Mucosa of stomach (tissue), 1 donor: Measurements from ENCODE around the gene NUP93.

ENCODE experiments used
- H3K27me3 ChIP-seq: one replicate; pipeline ENCODE4 v1.7.0; 2013; ENCODE audit warnings: mild to moderate bottlenecking, low read length; ENCODE audit not compliant: control insufficient read depth, insufficient read depth
- H3K36me3 ChIP-seq: one replicate; pipeline ENCODE4 v1.7.0; 2013; ENCODE audit warnings: low read length; ENCODE audit not compliant: control insufficient read depth, insufficient read depth
- H3K4me1 ChIP-seq: one replicate; pipeline ENCODE4 v1.7.0; 2013; ENCODE audit warnings: mild to moderate bottlenecking, low read length; ENCODE audit not compliant: control insufficient read depth, insufficient read depth
- H3K4me3 ChIP-seq: one replicate; pipeline ENCODE4 v1.7.0; 2013; ENCODE audit warnings: low read length
- H3K9ac ChIP-seq: one replicate; pipeline ENCODE4 v1.7.0; 2013; ENCODE audit warnings: mild to moderate bottlenecking, low read length, moderate library complexity
- H3K9me3 ChIP-seq: one replicate; pipeline ENCODE4 v1.7.0; 2013; ENCODE audit warnings: mild to moderate bottlenecking, low read length, moderate library complexity; ENCODE audit not compliant: control insufficient read depth
- donor health status: Pancreatic carcinoma.

The NUP93 gene

DNA sequence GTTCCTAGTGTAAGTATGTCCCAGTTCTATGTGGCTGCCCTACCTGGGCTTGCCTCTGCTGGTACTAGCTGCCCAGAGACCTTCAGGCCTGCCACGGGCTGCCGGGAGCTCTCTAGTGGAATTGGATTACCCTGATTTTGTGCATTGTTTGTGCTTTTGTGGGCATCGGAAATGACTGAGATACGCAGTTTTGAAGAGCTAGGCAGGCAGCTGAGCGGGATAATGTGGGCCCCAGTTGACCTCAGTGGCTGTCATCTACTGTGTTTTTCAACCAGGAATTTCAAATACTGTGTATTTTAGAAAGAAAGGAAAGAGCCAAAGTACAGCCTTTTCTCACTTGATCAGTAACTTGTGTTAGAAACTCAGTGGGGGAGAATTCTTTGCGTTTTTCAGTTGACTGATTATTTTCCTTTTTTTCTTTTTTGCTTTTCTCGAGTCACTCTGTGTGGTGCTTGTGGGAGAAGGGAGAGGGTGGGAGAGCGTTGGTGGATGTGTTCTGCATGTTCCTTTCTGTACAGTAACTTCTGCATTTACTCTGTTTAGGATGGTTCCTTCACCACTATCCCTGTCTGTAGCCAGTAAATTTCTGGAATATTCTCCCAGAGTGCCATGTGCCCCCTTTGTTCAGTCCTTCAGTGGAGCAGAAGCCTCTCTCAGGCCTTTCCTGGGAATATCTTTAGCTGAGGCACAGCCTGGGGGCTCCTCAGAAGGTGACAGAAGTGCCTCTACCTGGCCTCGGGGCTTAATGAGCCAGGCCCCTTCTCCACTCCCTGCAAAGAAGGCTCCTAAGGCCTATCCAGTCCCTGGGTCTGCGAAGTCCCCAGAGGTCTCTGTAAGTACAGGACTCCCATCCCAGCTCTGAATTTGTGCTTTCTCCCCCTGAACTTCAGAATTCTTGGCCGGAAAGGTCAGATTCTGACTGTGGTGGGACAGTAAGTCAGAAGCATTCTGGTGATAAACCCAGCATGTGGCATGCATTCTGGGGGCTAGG is 120.1 kb downstream of the NUP93 start:
- Histone ChIP-seq H3K9ac (no peak overlapping the region), H3K4me1 (no peaks in the 10 kb centered on the region), H3K4me3 (no peak overlapping the region), H3K27me3 (no peaks in the 10 kb centered on the region), H3K36me3 (no peaks in the 10 kb centered on the region), H3K9me3 (no peaks in the 10 kb centered on the region)

DNA sequence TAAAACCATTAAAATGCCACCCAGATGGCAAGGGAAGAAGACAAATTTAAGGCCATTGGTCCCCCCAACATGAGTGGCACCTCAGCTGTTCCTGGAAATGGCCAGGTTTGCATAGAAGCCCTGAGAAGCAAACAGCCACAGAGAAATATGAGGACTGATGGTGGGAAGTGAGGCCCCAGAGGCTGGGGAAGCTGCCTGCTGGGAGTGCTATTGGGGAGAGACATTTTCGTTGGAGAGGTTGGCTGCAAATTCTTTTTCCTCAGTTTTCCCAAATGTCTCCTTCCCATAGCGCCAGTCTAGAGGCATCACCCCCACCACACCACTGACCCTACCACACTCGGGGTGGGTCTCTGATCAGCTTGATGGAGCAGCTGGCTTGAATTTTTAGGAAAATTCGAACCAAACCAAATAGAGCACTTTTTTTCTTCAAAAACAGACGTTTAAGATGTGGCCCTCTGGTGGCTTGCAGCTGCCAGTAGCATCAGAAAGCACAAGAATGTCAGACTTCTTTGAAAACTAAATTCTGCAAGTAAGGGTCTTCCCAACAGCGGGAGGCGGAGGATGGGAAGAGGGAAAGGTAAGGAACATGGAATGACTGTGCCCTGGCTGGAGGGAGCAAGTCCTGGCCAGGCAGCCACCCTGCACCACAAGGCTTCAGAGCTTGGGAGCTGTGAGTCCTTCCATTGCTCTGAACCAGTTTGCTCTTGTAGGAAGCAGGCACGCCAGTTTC is 121.9 kb downstream of the NUP93 start:
- peaks cover 7% of the 10 kb centered on the region for H3K4me1 ChIP-seq
- H3K36me3 ChIP-seq = no peaks in the 10 kb centered on the region

DNA sequence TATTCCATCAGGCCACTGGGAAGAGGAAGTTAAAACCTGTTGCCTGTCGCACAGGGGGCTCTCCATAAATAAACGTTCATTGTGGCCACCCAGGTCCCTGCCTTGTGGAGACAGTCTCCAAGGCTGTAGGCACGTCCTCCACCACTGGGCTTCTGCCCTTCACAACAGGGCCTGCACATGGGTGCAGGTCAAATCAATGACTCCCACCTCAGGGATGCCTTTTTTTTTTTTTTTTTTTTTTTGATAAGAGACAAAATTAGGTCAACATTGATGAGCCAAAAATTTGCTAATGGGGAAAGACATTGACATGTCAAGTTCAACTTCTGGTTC is 122.4 kb downstream of the NUP93 start:
- Histone ChIP-seq H3K9me3 (no peaks in the 10 kb centered on the region), H3K9ac (no peak overlapping the region), H3K4me1 (peaks cover 7% of the 10 kb centered on the region), H3K36me3 (no peaks in the 10 kb centered on the region), H3K27me3 (no peaks in the 10 kb centered on the region), H3K4me3 (no peak overlapping the region)

More for the DNA sequence above, 121.9 kb downstream of the NUP93 start:
- H3K9me3 ChIP-seq = no peaks in the 10 kb centered on the region
- no peaks in the 10 kb centered on the region for H3K27me3 ChIP-seq
- H3K9ac ChIP-seq = no peak overlapping the region
- H3K4me3 ChIP-seq = no peak overlapping the region

- no peak overlapping the region for H3K4me3 ChIP-seq
- no peaks in the 10 kb centered on the region for H3K9me3 ChIP-seq
- no peaks in the 10 kb centered on the region for H3K27me3 ChIP-seq
- no peaks in the 10 kb centered on the region for H3K36me3 ChIP-seq
- H3K9ac ChIP-seq = no peak overlapping the region
- peaks cover 7% of the 10 kb centered on the region for H3K4me1 ChIP-seq
Measured at GRCh38 chr16:56852968-56853367, 123.0 kb downstream of the NUP93 start.

DNA sequence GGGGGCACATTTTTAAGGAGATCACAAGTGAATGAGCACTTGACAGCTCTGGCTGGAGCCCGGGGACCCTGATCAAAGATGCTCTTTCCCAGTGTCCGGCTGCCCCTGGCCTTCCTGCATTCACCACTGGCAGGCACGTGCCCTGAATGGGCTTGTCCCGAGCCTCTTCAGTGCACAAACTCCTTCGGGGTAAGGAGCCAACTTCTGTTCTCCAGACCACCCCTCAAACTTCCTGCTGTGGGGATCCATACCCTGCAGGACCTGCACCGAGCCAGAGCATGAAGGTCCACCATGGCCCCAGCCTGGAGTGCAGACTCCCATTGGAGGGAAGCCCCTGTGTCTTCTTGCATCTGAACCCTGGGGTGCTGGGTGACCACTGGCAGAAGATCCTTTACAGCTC is 125.3 kb downstream of the NUP93 start:
- Histone ChIP-seq H3K27me3 (no peaks in the 10 kb centered on the region), H3K9ac (no peak overlapping the region), H3K9me3 (no peaks in the 10 kb centered on the region), H3K36me3 (no peaks in the 10 kb centered on the region), H3K4me3 (no peak overlapping the region), H3K4me1 (peaks cover 7% of the 10 kb centered on the region)

DNA sequence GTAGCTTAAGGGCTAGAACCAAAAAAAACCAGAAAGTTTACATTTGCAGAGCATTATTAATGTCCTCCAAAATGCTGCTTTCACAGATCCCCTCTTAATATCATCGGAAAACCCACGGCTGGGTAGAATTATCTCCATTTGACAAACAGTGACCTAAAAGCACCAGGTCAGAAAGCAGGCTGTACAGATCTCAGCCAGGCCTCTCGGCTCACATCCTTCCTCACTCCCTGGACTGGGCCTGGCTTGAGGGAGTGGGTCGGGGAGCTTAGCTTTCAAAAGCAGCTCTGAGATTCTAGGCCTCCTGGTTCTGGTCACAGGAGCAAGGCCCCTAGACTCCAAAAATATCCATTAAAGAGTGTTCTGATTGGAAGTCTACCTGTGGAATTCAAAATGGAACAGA is 126.0 kb downstream of the NUP93 start:
- Histone ChIP-seq H3K27me3 (no peaks in the 10 kb centered on the region), H3K4me1 (peaks cover 7% of the 10 kb centered on the region), H3K9ac (no peak overlapping the region), H3K4me3 (no peak overlapping the region), H3K9me3 (no peaks in the 10 kb centered on the region), H3K36me3 (no peaks in the 10 kb centered on the region)

- H3K9me3 ChIP-seq = no peaks in the 10 kb centered on the region
- no peaks in the 10 kb centered on the region for H3K36me3 ChIP-seq
- H3K4me1 ChIP-seq = peaks cover 7% of the 10 kb centered on the region
- H3K9ac ChIP-seq = no peak overlapping the region
- H3K4me3 ChIP-seq = no peak overlapping the region
- H3K27me3 ChIP-seq = no peaks in the 10 kb centered on the region
Measured at GRCh38 chr16:56856876-56857447, 127.0 kb downstream of the NUP93 start.

- Histone ChIP-seq H3K4me3 (no peak overlapping the region), H3K9me3 (no peaks in the 10 kb centered on the region), H3K27me3 (no peaks in the 10 kb centered on the region), H3K4me1 (peaks cover 7% of the 10 kb centered on the region), H3K36me3 (no peaks in the 10 kb centered on the region), H3K9ac (no peak overlapping the region)
Measured at GRCh38 chr16:56858374-56858773, 128.4 kb downstream of the NUP93 start.

DNA sequence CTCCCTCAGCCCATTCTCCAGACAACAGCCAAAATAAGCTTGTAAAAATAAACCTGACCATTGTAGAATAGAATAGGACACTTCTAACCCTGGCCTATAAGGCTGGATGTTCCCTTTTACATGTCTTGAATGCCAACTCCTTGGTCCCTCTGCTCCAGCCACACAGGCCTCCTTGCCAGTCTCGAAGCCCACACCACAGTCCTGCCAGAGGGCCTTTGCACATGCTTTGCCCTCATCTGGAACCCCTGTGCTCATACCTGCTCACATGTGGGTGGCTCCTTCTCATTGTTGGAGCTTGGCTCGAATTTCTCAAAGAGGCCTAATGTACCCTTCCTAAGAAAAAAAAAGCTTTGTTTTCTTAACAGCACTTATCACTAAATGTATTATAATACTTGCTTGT is 129.7 kb downstream of the NUP93 start:
- Histone ChIP-seq H3K36me3 (no peaks in the 10 kb centered on the region), H3K4me3 (no peak overlapping the region), H3K4me1 (peaks cover 7% of the 10 kb centered on the region), H3K9ac (no peak overlapping the region), H3K9me3 (no peaks in the 10 kb centered on the region), H3K27me3 (no peaks in the 10 kb centered on the region)

- H3K4me1 ChIP-seq = peaks cover 7% of the 10 kb centered on the region
- no peaks in the 10 kb centered on the region for H3K9me3 ChIP-seq
- no peaks in the 10 kb centered on the region for H3K27me3 ChIP-seq
- no peak overlapping the region for H3K9ac ChIP-seq
- H3K4me3 ChIP-seq = no peak overlapping the region
- H3K36me3 ChIP-seq = no peaks in the 10 kb centered on the region
Measured at GRCh38 chr16:56860226-56861020, 130.5 kb downstream of the NUP93 start.

DNA sequence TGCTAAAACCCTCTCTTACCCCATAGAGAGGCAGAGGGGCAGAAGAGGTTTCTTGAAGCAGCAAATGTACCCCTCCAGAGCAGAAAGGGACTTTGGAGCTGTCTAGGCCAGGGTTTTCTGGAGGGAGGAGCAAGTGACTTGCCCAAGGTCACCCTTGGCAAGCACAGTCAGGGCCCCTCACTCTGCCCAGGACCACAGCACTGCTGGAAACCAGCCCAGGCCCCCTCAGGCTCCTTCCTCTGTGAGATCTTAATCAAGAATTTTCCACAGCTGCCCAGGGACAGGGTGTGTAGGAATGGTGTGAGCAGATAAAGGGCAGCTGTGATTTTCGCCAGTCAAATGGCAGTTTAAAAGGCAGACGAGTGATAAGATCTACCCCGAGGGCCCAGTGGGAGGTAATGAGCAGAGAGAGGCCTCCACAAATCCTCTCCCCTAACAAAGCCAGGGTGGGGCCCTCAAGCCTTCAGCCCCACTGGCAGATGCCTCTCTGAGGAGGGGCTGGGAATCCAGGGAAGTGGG is 131.2 kb downstream of the NUP93 start:
- H3K4me1 ChIP-seq = peaks cover 5% of the 10 kb centered on the region
- H3K36me3 ChIP-seq = no peaks in the 10 kb centered on the region
- H3K4me3 ChIP-seq = no peak overlapping the region
- no peak overlapping the region for H3K9ac ChIP-seq
- no peaks in the 10 kb centered on the region for H3K27me3 ChIP-seq
- no peaks in the 10 kb centered on the region for H3K9me3 ChIP-seq
